Psoas muscle (tissue), 8 donors: ENCODE measurements around the gene MAST3. TPM values are rescaled to one million over a fixed set of nuclear protein-coding genes. Genes with fewer than 3 reads are reported as not detected.

ENCODE experiments used
- ATAC-seq, 4 donors: fragments of 200-7000 bp; cut with Tn5 transposase; one replicate each; pipeline ENCODE4 v1.9.1; 2020; ENCODE audit warnings: moderate library complexity in 3 of 4, mild to moderate bottlenecking in 2 of 4
- DNase-seq, 2 donors: peaks; one replicate each; pipeline ENCODE4 v3.0.0-alpha.2; 2020
- H3K27ac ChIP-seq: fragments of 200-600 bp; one replicate; pipeline ENCODE4 v1.8.0; 2022
- H3K27me3 ChIP-seq, 3 donors: fragments of 200-600 bp in 1 of 3; one replicate each; pipeline versions ENCODE4 v1.6.1 to v1.8.0; 2013 to 2022; ENCODE audit warnings: low read length in 2 of 3, mild to moderate bottlenecking in 2 of 3, moderate library complexity in 1 of 3; ENCODE audit not compliant: insufficient read depth in 3 of 3
- H3K36me3 ChIP-seq, 2 donors: fragments of 200-600 bp in 1 of 2; one replicate each; pipeline versions ENCODE4 v1.6.1 to v1.8.0; 2013 to 2022; ENCODE audit warnings: low read depth in 1 of 2, mild to moderate bottlenecking in 1 of 2, moderate library complexity in 1 of 2; ENCODE audit not compliant: insufficient read depth in 1 of 2
- H3K4me1 ChIP-seq: fragments of 200-600 bp; one replicate; pipeline ENCODE4 v1.8.0; 2022
- H3K4me3 ChIP-seq: fragments of 200-600 bp; one replicate; pipeline ENCODE4 v1.8.0; 2022; ENCODE audit warnings: mild to moderate bottlenecking
- H3K9me3 ChIP-seq: fragments of 200-600 bp; one replicate; pipeline ENCODE4 v1.8.0; 2022
- CTCF ChIP-seq: fragments of 200-600 bp; IDR thresholded peaks from one replicate; pipeline ENCODE4 v1.8.0; 2022; ENCODE audit warnings: antibody characterized with exemption
- WGBS, 3 donors: extraction: QIAGEN DNeasy Blood & Tissue Kit; methylation state at CpG; one replicate each; pipeline versions ENCODE4 v1.1.6 to v1.1.7; 2013; 5-methylcytosine and 5-hydroxymethylcytosine counted together
- intact Hi-C, 2 donors: fragments of 100-400 bp; cut with DNase I; formaldehyde crosslinking; loops; one replicate each; pipeline versions ENCODE4 v1.11.0 to v1.14.2; 2022
- polyA plus RNA-seq, 3 donors: library from polyadenylated mRNA; stranded (reverse); fragments of 200-250 nt; gene quantifications; one replicate each; pipeline ENCODE4 v1.2.3, GENCODE V29; 2013
- total RNA-seq, 4 donors: library from RNA; stranded (reverse); fragmentation: NEBNext Ultra II Directional in 2 of 4; extraction: Animal tissue kit (Norgen Biotek cat#: 25700) in 2 of 4; gene quantifications; one replicate each; pipeline versions ENCODE4 v1.2.1 to v1.2.4, GENCODE V29; 2021 to 2023
- donor health status: healthy with polysubstance abuse.
- donor health status: DM: no; HTN: no; CAD: no; lungs with moderate emphysema.
- donor health status: Bipolar disorder and iron deficiency.
- donor health status: healthy.
- donor health status: DM: yes; HTN: yes; CAD: no.
- donor health status: DM: no; HTN: no; CAD: no.
- donor health status: DM: no; HTN: no; CAD: no.
- donor health status: DM: yes; HTN: yes; CAD: no.

MAST3 gene
- total and polyA plus RNA-seq, 7 donors, result 0.34 to 5.1 (median 2.5) TPM

GRCh38 chr19:18117364-18117691 is 19.8 kb downstream of the MAST3 start:
- WGBS, 3 donors, result 10 to 16% (median 10%) methylated on average over 10 to 11 of the region's 11 CpGs
- no peaks in the 10 kb centered on the region for H3K36me3 ChIP-seq
- TF ChIP-seq CTCF, result no peak
- no peaks in the 10 kb centered on the region for H3K27me3 ChIP-seq
- H3K27ac ChIP-seq, result no peak overlapping the region
- H3K4me1 ChIP-seq, result no peaks in the 10 kb centered on the region
- DNase-seq (no peak), ATAC-seq (peak in 3 of 4 donors; percentile 0 to 8 (median 2))
- H3K4me3 ChIP-seq, result peak overlapping the region; percentile 73
- H3K9me3 ChIP-seq, result no peaks in the 10 kb centered on the region
- intact Hi-C loops, result loop anchor here (5.0 kb wide), 1 partner anchor 35 kb away; the partner anchor contains the start of gene PIK3R2 (in 2 of the 2)

- H3K9me3 ChIP-seq, result no peaks in the 10 kb centered on the region
- ATAC-seq (peak; percentile 94 to 98 (median 97)), DNase-seq (peak; percentile 92 to 96)
- WGBS, 3 donors, result 0% methylated on average over 40 to 86 of the region's 86 CpGs
- intact Hi-C loops, result loop anchor here (5.0 kb wide), 1 partner anchor 34 kb away; the partner anchor contains the start of gene PIK3R2 (in 2 of the 2)
- H3K27ac ChIP-seq, result peak overlapping the region; percentile 53
- H3K27me3 ChIP-seq, result no peaks in the 10 kb centered on the region
- H3K4me1 ChIP-seq, result no peaks in the 10 kb centered on the region
- H3K36me3 ChIP-seq, result no peaks in the 10 kb centered on the region
- TF ChIP-seq CTCF, result no peak
- peak overlapping the region; percentile 73 for H3K4me3 ChIP-seq
These were observed 20.3 kb downstream of the MAST3 start for GRCh38 chr19:18117692-18118378.

GRCh38 chr19:18118420-18119012 is 20.9 kb downstream of the MAST3 start:
- peak overlapping the region; percentile 53 for H3K27ac ChIP-seq
- DNase-seq (no peak), ATAC-seq (no peak)

GRCh38 chr19:18119013-18119716 is 21.6 kb downstream of the MAST3 start:
- 36 to 41% (median 39%) methylated on average over 13 of the region's 13 CpGs for WGBS, 3 donors
- peak overlapping the region; percentile 73 for H3K4me3 ChIP-seq
- TF ChIP-seq CTCF, result no peak
- H3K27me3 ChIP-seq, result no peaks in the 10 kb centered on the region
- DNase-seq (no peak), ATAC-seq (no peak)
- H3K36me3 ChIP-seq, result peaks cover 0 to 5% of the 10 kb centered on the region in 2 donors
- no peak overlapping the region for H3K27ac ChIP-seq
- intact Hi-C loops, result loop anchor here (5.0 kb wide), 1 partner anchor 33 kb away; the partner anchor contains the start of gene PIK3R2 (in 2 of the 2)
- no peaks in the 10 kb centered on the region for H3K4me1 ChIP-seq
- H3K9me3 ChIP-seq, result no peaks in the 10 kb centered on the region

More at GRCh38 chr19:18118420-18119012, 20.9 kb downstream of the MAST3 start:
- WGBS, 3 donors, result 30 to 38% (median 34%) methylated on average over 14 of the region's 14 CpGs
- Histone ChIP-seq H3K36me3 (no peaks in the 10 kb centered on the region), H3K4me3 (peak overlapping the region; percentile 73), H3K4me1 (no peaks in the 10 kb centered on the region), H3K27me3 (no peaks in the 10 kb centered on the region), H3K9me3 (no peaks in the 10 kb centered on the region)
- TF ChIP-seq CTCF, result no peak
- intact Hi-C loops, result loop anchor here (5.0 kb wide), 1 partner anchor 34 kb away; the partner anchor contains the start of gene PIK3R2 (in 2 of the 2)
